Liver (tissue), 9 donors: Measurements from ENCODE around the gene VIPR2. TPM values are rescaled to one million over a fixed set of nuclear protein-coding genes. Genes with fewer than 3 reads are reported as not detected.

Experiments
- DNase-seq: peaks from one replicate; pipeline ENCODE4 v3.0.0-alpha.2; 2017; ENCODE audit warnings: low spot score
- H3K27ac ChIP-seq, 2 donors: one replicate each; pipeline ENCODE4 v1.7.0; 2013; ENCODE audit warnings: inconsistent platforms in 2 of 2, low read length in 2 of 2, control low read depth in 1 of 2, low read depth in 1 of 2, mild to moderate bottlenecking in 1 of 2
- H3K27me3 ChIP-seq, 4 donors: one replicate each; pipeline versions ENCODE4 v1.6.1 to v1.7.0; 2013; ENCODE audit warnings: low read length in 3 of 4, inconsistent platforms in 1 of 4, mild to moderate bottlenecking in 1 of 4, moderate library complexity in 1 of 4; ENCODE audit not compliant: control insufficient read depth in 4 of 4, insufficient read depth in 4 of 4
- H3K36me3 ChIP-seq, 4 donors: one replicate each; pipeline versions ENCODE4 v1.6.1 to v1.7.0; 2013; ENCODE audit warnings: low read length in 3 of 4, mild to moderate bottlenecking in 3 of 4, low read depth in 1 of 4, moderate library complexity in 1 of 4; ENCODE audit not compliant: control insufficient read depth in 4 of 4, insufficient read depth in 3 of 4
- H3K4me1 ChIP-seq, 4 donors: one replicate each; pipeline versions ENCODE4 v1.6.1 to v1.7.0; 2013; ENCODE audit warnings: low read length in 3 of 4, mild to moderate bottlenecking in 3 of 4, moderate library complexity in 1 of 4; ENCODE audit not compliant: control insufficient read depth in 4 of 4, insufficient read depth in 4 of 4
- H3K4me3 ChIP-seq, 3 donors: one replicate each; pipeline versions ENCODE4 v1.6.1 to v1.7.0; 2013; ENCODE audit warnings: low read length in 3 of 3, control low read depth in 1 of 3, low read depth in 1 of 3, mild to moderate bottlenecking in 1 of 3
- H3K9ac ChIP-seq, 2 donors: one replicate each; pipeline ENCODE4 v1.7.0; 2013; ENCODE audit warnings: low read length in 2 of 2, mild to moderate bottlenecking in 2 of 2, moderate library complexity in 2 of 2, control low read depth in 1 of 2, low read depth in 1 of 2
- H3K9me3 ChIP-seq, 4 donors: one replicate each; pipeline versions ENCODE4 v1.6.1 to v1.7.0; 2013; ENCODE audit warnings: low read length in 3 of 4; ENCODE audit not compliant: control insufficient read depth in 4 of 4
- ATF3 ChIP-seq: IDR thresholded peaks from 2 replicates; pipeline ENCODE4 v1.6.1; 2016; ENCODE audit warnings: antibody characterized with exemption
- CTCF ChIP-seq: fragments of 150-350 bp; IDR thresholded peaks from 2 replicates; pipeline ENCODE4 v1.5.1; 2017; ENCODE audit warnings: improper control_type of control experiment, low read depth, low read length; ENCODE audit not compliant: missing input control
- FOXA1 ChIP-seq: IDR thresholded peaks from 2 replicates; pipeline ENCODE4 v1.6.1; 2016; ENCODE audit warnings: antibody characterized with exemption
- HNF4G ChIP-seq: IDR thresholded peaks from 2 replicates; pipeline ENCODE4 v1.6.1; 2016; ENCODE audit warnings: antibody characterized with exemption
- JUND ChIP-seq, 2 donors: IDR thresholded peaks; 2 replicates each; pipeline ENCODE4 v1.6.1; 2016; ENCODE audit warnings: antibody characterized with exemption in 2 of 2
- NR2F2 ChIP-seq: IDR thresholded peaks from 2 replicates; pipeline ENCODE4 v1.6.1; 2016; ENCODE audit warnings: antibody characterized with exemption
- REST ChIP-seq: IDR thresholded peaks from 2 replicates; pipeline ENCODE4 v1.6.1; 2016; ENCODE audit warnings: antibody characterized with exemption, mild to moderate bottlenecking
- RXRA ChIP-seq, 2 donors: IDR thresholded peaks; 2 replicates each; pipeline ENCODE4 v1.6.1; 2017 to 2018; ENCODE audit warnings: antibody characterized with exemption in 2 of 2, mild to moderate bottlenecking in 1 of 2
- SP1 ChIP-seq: IDR thresholded peaks from 2 replicates; pipeline ENCODE4 v1.6.1; 2018; ENCODE audit warnings: antibody characterized with exemption, mild to moderate bottlenecking
- TAF1 ChIP-seq: conservative IDR thresholded peaks from 2 replicates; pipeline ENCODE4 v1.6.1; 2016; ENCODE audit warnings: antibody characterized with exemption, mild to moderate bottlenecking
- YY1 ChIP-seq: IDR thresholded peaks from 2 replicates; pipeline ENCODE4 v1.6.1; 2016; ENCODE audit warnings: antibody characterized with exemption, mild to moderate bottlenecking
- WGBS: extraction: QIAGEN DNeasy Blood & Tissue Kit; methylation state at CpG from one replicate; pipeline ENCODE4 v1.1.7; 2013; 5-methylcytosine and 5-hydroxymethylcytosine counted together
- polyA plus RNA-seq, 2 donors: library from polyadenylated mRNA; stranded (reverse) in 1 of 2; unstranded in 1 of 2; fragments of 200-250 nt in 1 of 2; fragments of >200 nt in 1 of 2; fragmentation: Nextera tagmentation in 1 of 2; extraction: Ambion mirVana in 1 of 2; gene quantifications; one replicate each; pipeline versions ENCODE4 v1.2.1 to v1.2.3, GENCODE V29; 2013 to 2015
- total RNA-seq, 2 donors: library from RNA; depleted of rRNA; stranded (reverse); fragments of >200 nt; gene quantifications; one replicate each; pipeline ENCODE4 v1.2.3, GENCODE V29; 2014
- donor health status: healthy.
- donor health status: healthy.
- donor health status: healthy.
- donor health status: healthy.
- donor health status: healthy.

Gene VIPR2
- total and polyA plus RNA-seq, 4 donors: 0.05 to 0.17 (median 0.10) TPM; not detected in 1

- Histone ChIP-seq H3K4me3 (no peak overlapping the region), H3K9me3 (no peaks in the 10 kb centered on the region), H3K9ac (no peak overlapping the region), H3K36me3 (no peaks in the 10 kb centered on the region), H3K4me1 (no peaks in the 10 kb centered on the region), H3K27ac (no peak overlapping the region), H3K27me3 (peaks cover 0 to 2% (median 0%) of the 10 kb centered on the region in 4 donors)
- WGBS: 93% methylated on average over 4 of the region's 4 CpGs
- TF ChIP-seq CTCF (no peak), FOXA1 (no peak), NR2F2 (no peak), RXRA (IDR thresholded peaks at IDR 0.05) (no peak)
- DNase-seq: no peak
Measured at GRCh38 chr7:159057647-159058046, 87.0 kb downstream of the VIPR2 start.

GRCh38 chr7:159056737-159057136 is 87.9 kb downstream of the VIPR2 start:
- 70% methylated on average over 5 of the region's 5 CpGs for WGBS
- no peak for TF ChIP-seq YY1
- no peak for TF ChIP-seq RXRA (IDR thresholded peaks at IDR 0.05)
- TF ChIP-seq CTCF: no peak
- TF ChIP-seq HNF4G: no peak
- TF ChIP-seq SP1: no peak
- TF ChIP-seq JUND (IDR thresholded peaks at IDR 0.05): no peak
- no peaks in the 10 kb centered on the region for H3K4me1 ChIP-seq
- peaks cover 0 to 2% (median 0%) of the 10 kb centered on the region in 4 donors for H3K27me3 ChIP-seq
- no peak overlapping the region for H3K27ac ChIP-seq
- H3K36me3 ChIP-seq: no peaks in the 10 kb centered on the region
- DNase-seq: peak; percentile 5
- H3K4me3 ChIP-seq: no peak overlapping the region
- H3K9me3 ChIP-seq: no peaks in the 10 kb centered on the region
- no peak overlapping the region for H3K9ac ChIP-seq

GRCh38 chr7:159051916-159052315 is 92.8 kb downstream of the VIPR2 start:
- H3K36me3 ChIP-seq: no peaks in the 10 kb centered on the region
- no peaks in the 10 kb centered on the region for H3K4me1 ChIP-seq
- no peak overlapping the region for H3K27ac ChIP-seq
- H3K4me3 ChIP-seq: no peak overlapping the region
- no peaks in the 10 kb centered on the region for H3K9me3 ChIP-seq
- WGBS: 44% methylated on average over 2 of the region's 2 CpGs
- no peaks in the 10 kb centered on the region for H3K27me3 ChIP-seq
- no peak for TF ChIP-seq RXRA (IDR thresholded peaks at IDR 0.05)
- no peak for TF ChIP-seq TAF1
- TF ChIP-seq REST: no peak
- no peak for TF ChIP-seq HNF4G
- TF ChIP-seq FOXA1: no peak
- TF ChIP-seq ATF3: no peak
- no peak for TF ChIP-seq CTCF
- no peak for DNase-seq
- no peak overlapping the region for H3K9ac ChIP-seq
